Natural killer cell treated with Interleukin-12 subunit alpha and Interleukin-12 subunit beta and Interleukin-15 and Interleukin-18, amount 100 ng/mL, for 72 hours (primary cell): ENCODE results near the gene NSG1. TPM values are rescaled to one million over a fixed set of nuclear protein-coding genes. Genes with fewer than 3 reads are reported as not detected.

Experiments used
- ATAC-seq, 2 donors: fragments of 150-1000 bp; cut with Tn5 transposase in 1 of 2; sonication (Bioruptor Pico), chemical (Tn5 transposase) in 1 of 2; 2 replicates each; pipeline ENCODE4 v1.10.0; 2021
- DNase-seq: peaks from one replicate; pipeline ENCODE4 v3.0.0; 2022; ENCODE audit warnings: low spot score
- H3K27ac Mint-ChIP-seq, 2 donors: 1 replicate in 1 of 2; 2 replicates in 1 of 2; pipeline ENCODE4 v1.8.0; 2022; ENCODE audit warnings: mixed read lengths in 2 of 2, mild to moderate bottlenecking in 1 of 2, moderate library complexity in 1 of 2
- H3K27me3 Mint-ChIP-seq, 2 donors: 1 replicate in 1 of 2; 2 replicates in 1 of 2; pipeline ENCODE4 v1.8.0; 2022; ENCODE audit warnings: mixed read lengths in 2 of 2
- H3K36me3 Mint-ChIP-seq: one replicate; pipeline ENCODE4 v1.8.0; 2022; ENCODE audit warnings: mixed read lengths
- H3K4me1 Mint-ChIP-seq, 2 donors: 1 replicate in 1 of 2; 2 replicates in 1 of 2; pipeline ENCODE4 v1.8.0; 2022; ENCODE audit warnings: low read depth in 2 of 2, mixed read lengths in 2 of 2, mild to moderate bottlenecking in 1 of 2
- H3K4me3 Mint-ChIP-seq: one replicate; pipeline ENCODE4 v1.8.0; 2022; ENCODE audit warnings: mixed read lengths
- H3K9me3 Mint-ChIP-seq: 2 replicates; pipeline ENCODE4 v1.8.0; 2022; ENCODE audit warnings: mixed read lengths
- total RNA-seq, 2 donors: library from RNA; stranded (reverse); gene quantifications; one replicate each; pipeline ENCODE4 v1.2.3, GENCODE V29; 2022

The NSG1 gene
- total RNA-seq, 2 donors from 2014 or later: 0.38 TPM; not detected in 1

- Mint-ChIP-seq H3K27me3 (no peaks in the 10 kb centered on the region), H3K4me3 (no peak overlapping the region), H3K9me3 (no peaks in the 10 kb centered on the region), H3K36me3 (no peaks in the 10 kb centered on the region), H3K4me1 (peaks cover 0 to 2% of the 10 kb centered on the region in 2 donors), H3K27ac (no peak overlapping the region)
- no peak for DNase-seq
- ATAC-seq: no peak
These were observed 45.6 kb downstream of the NSG1 start for GRCh38 chr4:4432341-4433125.

DNA sequence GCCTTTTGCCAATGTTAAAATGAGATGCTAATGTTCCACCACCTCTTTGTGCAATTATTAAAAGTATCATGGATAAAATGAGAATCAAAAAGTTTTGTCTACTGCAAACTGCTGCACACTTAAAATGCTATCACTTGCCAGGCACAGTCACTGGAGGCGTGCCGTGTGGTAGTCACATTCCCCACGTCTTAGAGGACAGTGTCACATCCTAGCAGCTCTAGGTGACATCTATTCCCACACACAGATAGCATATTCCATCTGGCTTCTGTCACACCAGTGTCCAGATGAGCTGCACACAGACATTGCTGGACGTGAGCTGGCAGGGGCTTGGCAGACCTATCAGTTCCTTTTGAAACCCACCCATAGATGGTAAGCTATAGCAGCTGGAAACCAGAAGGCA, 47.0 kb downstream of the NSG1 start:
- Mint-ChIP-seq H3K9me3 (no peaks in the 10 kb centered on the region), H3K27ac (no peak overlapping the region), H3K4me3 (no peak overlapping the region), H3K36me3 (no peaks in the 10 kb centered on the region), H3K27me3 (no peaks in the 10 kb centered on the region), H3K4me1 (peaks cover 0 to 2% of the 10 kb centered on the region in 2 donors)
- ATAC-seq (no peak), DNase-seq (no peak)

DNA sequence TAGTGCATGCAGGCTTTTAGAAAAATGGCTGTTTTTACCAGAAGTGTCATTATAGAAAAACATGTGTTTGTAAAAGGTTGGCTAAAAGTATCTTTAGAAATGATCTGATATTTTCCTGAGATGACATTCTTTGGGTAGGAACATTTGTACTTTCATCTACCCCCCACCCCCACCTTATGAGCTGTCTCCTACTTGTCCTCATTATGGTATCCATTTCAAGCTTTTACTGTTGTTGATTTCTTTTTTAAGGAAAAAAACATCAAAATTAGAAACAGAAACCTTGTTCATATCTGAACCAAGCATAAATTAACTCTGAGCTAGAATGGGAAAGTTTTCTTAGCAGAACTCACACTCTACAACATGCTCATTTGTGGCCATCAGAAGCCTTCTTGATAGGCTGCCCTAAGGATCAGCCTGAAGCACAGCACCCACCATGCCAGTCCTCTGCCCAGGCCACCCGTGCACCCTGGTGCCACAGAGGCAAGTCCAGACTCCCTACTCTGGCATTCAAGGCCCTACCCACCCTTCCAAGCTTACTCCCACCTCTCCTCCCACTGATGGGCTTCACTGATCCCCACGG, 49.4 kb downstream of the NSG1 start:
- ATAC-seq (no peak), DNase-seq (no peak)
- H3K9me3 Mint-ChIP-seq: no peaks in the 10 kb centered on the region
- H3K36me3 Mint-ChIP-seq: no peaks in the 10 kb centered on the region
- H3K27me3 Mint-ChIP-seq: no peaks in the 10 kb centered on the region
- no peaks in the 10 kb centered on the region for H3K4me1 Mint-ChIP-seq
- H3K27ac Mint-ChIP-seq: no peak overlapping the region
- H3K4me3 Mint-ChIP-seq: no peak overlapping the region

DNA sequence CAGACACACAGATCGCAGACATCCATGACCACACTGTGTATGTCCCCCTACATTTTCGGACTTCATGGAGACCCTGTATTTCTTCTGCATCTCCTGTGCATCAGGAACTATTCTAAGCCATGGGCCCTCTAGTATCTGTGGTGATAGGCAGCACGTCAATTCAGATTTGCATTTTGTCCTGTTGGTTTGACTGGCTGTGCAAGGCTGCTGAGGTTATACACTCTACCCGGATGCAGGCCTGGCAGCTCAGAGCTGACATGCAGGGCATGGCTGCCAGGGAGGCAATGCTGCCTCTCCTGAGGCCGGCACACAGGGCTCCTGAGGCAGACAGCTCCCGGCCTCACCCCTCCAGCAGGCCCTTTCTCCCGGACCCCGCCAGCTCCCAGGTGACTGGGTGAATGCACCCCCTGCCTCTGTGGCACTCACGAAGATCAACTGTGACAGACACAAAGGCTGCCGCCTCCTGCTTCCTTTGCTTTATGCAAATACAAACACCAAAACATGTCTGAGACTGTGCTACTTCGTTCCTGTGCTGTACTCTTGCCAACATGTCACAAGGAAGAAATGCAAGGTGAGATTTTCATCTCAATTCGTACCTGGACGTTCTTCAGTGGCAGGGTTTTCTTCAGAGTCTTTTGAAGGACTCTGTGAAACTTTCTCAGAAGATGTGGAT, 51.0 kb downstream of the NSG1 start:
- H3K4me3 Mint-ChIP-seq: no peak overlapping the region
- no peaks in the 10 kb centered on the region for H3K4me1 Mint-ChIP-seq
- ATAC-seq (no peak), DNase-seq (no peak)
- no peak overlapping the region for H3K27ac Mint-ChIP-seq
- H3K9me3 Mint-ChIP-seq: no peaks in the 10 kb centered on the region
- no peaks in the 10 kb centered on the region for H3K27me3 Mint-ChIP-seq
- H3K36me3 Mint-ChIP-seq: no peaks in the 10 kb centered on the region

- Mint-ChIP-seq H3K36me3 (no peaks in the 10 kb centered on the region), H3K4me3 (no peak overlapping the region)
These were observed 52.0 kb downstream of the NSG1 start for GRCh38 chr4:4438891-4439290.

DNA sequence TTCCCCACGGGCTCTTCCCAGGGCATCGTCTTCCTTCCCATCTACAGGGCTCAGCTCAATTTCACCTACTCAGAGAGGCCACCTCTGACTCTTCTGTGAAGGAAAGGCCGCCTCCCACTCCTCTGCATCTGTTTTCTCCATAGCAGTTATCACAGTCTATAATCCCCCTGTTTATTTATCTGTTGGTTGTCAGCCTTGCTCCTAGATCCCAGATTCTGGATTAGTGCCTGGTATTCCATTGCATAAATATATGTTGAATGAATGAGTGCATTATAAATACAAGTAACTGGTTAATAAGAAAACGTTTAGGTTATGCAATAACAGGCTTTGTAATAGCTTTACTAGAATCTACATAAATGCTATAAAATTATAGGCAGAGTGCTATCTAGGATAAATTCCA, 52.9 kb downstream of the NSG1 start:
- ATAC-seq (no peak), DNase-seq (no peak)
- no peak overlapping the region for H3K4me3 Mint-ChIP-seq
- no peaks in the 10 kb centered on the region for H3K4me1 Mint-ChIP-seq
- H3K9me3 Mint-ChIP-seq: no peaks in the 10 kb centered on the region
- H3K27ac Mint-ChIP-seq: no peak overlapping the region
- H3K27me3 Mint-ChIP-seq: no peaks in the 10 kb centered on the region
- no peaks in the 10 kb centered on the region for H3K36me3 Mint-ChIP-seq

More at GRCh38 chr4:4438891-4439290, 52.0 kb downstream of the NSG1 start:
- Mint-ChIP-seq H3K27ac (no peak overlapping the region), H3K9me3 (no peaks in the 10 kb centered on the region), H3K27me3 (no peaks in the 10 kb centered on the region), H3K4me1 (no peaks in the 10 kb centered on the region)
- DNase-seq (no peak), ATAC-seq (peak in 1 of 2 donors; percentile 24)

DNA sequence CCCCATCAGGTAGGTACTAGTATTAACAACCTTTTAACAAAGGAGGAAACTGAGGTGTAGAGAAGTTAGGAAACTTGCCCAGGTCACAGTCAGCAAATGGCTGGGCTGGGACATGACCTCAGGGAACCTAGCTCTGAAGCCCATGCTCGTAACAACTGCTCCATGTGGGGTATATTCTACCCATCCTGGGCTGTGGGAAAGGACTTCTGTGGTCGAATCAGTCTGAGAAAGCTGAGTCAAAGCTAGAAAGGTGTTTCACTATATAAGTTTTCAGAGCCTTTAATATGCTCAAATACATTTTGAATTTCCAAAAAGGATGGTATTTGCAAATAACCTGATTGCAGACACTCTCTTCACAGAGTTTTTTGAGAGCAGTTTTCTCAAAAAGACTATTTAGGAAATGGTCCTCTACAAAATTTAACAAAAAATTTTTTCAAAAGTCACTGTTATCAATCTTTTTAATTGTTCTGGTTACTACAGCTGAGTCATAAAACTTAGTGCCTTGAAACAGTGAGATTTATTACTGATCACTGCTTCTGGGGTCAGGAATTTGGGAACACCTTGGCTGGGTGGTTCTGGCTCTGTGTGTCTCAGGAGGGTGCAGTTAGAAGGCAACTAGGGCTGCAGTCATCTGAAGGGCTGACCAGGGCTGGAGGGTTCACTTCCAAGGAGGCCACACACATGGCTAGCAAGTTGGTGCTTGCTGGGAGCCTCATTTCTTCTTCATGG, 53.6 kb downstream of the NSG1 start:
- no peak for DNase-seq
- no peak overlapping the region for H3K27ac Mint-ChIP-seq
- no peaks in the 10 kb centered on the region for H3K36me3 Mint-ChIP-seq
- peak in 1 of 2 donors; percentile 61 for ATAC-seq
- H3K9me3 Mint-ChIP-seq: no peaks in the 10 kb centered on the region
- H3K4me1 Mint-ChIP-seq: no peaks in the 10 kb centered on the region
- H3K27me3 Mint-ChIP-seq: no peaks in the 10 kb centered on the region
- H3K4me3 Mint-ChIP-seq: no peak overlapping the region

DNA sequence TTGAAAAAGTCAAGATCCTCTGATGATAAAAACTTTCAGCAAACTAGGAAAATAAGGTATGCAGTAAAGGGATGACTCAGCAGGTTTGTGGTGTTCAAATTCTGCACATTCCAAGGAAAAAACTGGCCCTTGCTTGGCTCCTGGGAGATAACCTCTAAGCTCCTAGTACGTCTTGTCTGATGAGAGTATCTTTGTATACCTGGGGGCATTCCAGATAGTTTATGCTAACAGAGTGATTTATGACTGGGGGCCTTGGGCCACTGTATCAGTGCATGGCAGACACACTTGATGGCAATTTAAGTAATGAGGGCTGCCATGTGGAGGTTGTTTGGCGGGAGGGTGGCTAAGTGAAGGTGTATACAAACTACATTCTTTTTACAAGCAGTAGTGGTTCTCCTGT, 56.9 kb downstream of the NSG1 start:
- Mint-ChIP-seq H3K4me1 (peaks cover 0 to 9% of the 10 kb centered on the region in 2 donors), H3K36me3 (no peaks in the 10 kb centered on the region), H3K27ac (no peak overlapping the region), H3K27me3 (no peaks in the 10 kb centered on the region), H3K9me3 (no peaks in the 10 kb centered on the region), H3K4me3 (no peak overlapping the region)
- no peak for ATAC-seq
- no peak for DNase-seq

GRCh38 chr4:4446434-4446833, 59.5 kb downstream of the NSG1 start:
- peaks cover 0 to 9% of the 10 kb centered on the region in 2 donors for H3K4me1 Mint-ChIP-seq
- no peaks in the 10 kb centered on the region for H3K36me3 Mint-ChIP-seq
- no peaks in the 10 kb centered on the region for H3K9me3 Mint-ChIP-seq
- DNase-seq: no peak
- H3K4me3 Mint-ChIP-seq: no peak overlapping the region
- peak in 1 of 2 donors; percentile 54 for ATAC-seq
- H3K27me3 Mint-ChIP-seq: no peaks in the 10 kb centered on the region
- H3K27ac Mint-ChIP-seq: no peak overlapping the region

DNA sequence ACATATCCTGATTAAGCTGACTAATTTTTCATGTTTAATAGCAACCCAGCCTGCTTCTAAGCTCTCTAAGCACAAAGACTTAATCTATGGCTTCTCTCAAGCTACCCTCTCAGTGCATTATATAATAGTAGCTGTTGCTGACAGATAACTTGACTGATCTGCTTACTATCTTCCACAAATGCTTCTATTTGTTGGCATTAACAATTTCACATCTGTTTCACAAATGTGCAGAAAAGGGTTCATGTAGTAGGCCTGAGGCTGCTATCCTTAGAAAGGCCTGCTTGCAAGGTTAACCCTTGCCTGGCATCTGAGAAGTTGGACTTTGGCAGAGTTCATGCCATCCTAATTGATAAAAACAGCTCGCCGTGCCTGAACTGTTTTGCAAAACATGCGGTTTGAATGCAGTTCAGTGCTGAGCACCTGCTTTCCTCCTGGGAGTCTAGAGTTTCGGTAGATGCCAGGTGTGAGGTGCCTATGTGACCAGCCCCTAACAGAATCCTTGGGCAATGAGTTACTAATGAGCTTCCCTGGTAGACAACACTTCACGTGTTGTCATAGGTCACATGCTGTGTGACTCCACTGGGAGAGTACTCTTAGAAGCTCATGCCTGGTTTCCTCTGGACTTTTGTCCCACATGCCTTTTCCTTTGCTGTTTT, 68.4 kb downstream of the NSG1 start:
- Mint-ChIP-seq H3K9me3 (no peaks in the 10 kb centered on the region), H3K36me3 (peaks cover 13% of the 10 kb centered on the region), H3K4me3 (no peak overlapping the region), H3K4me1 (no peaks in the 10 kb centered on the region), H3K27ac (no peak overlapping the region), H3K27me3 (no peaks in the 10 kb centered on the region)
- no peak for DNase-seq
- ATAC-seq: no peak

GRCh38 chr4:4456351-4456750, 69.4 kb downstream of the NSG1 start:
- H3K9me3 Mint-ChIP-seq: no peaks in the 10 kb centered on the region
- H3K27me3 Mint-ChIP-seq: no peaks in the 10 kb centered on the region
- no peak overlapping the region for H3K4me3 Mint-ChIP-seq
- peaks cover 13% of the 10 kb centered on the region for H3K36me3 Mint-ChIP-seq
- H3K4me1 Mint-ChIP-seq: peaks cover 0 to under 1% of the 10 kb centered on the region in 2 donors
- no peak overlapping the region for H3K27ac Mint-ChIP-seq
- no peak for ATAC-seq
- no peak for DNase-seq

DNA sequence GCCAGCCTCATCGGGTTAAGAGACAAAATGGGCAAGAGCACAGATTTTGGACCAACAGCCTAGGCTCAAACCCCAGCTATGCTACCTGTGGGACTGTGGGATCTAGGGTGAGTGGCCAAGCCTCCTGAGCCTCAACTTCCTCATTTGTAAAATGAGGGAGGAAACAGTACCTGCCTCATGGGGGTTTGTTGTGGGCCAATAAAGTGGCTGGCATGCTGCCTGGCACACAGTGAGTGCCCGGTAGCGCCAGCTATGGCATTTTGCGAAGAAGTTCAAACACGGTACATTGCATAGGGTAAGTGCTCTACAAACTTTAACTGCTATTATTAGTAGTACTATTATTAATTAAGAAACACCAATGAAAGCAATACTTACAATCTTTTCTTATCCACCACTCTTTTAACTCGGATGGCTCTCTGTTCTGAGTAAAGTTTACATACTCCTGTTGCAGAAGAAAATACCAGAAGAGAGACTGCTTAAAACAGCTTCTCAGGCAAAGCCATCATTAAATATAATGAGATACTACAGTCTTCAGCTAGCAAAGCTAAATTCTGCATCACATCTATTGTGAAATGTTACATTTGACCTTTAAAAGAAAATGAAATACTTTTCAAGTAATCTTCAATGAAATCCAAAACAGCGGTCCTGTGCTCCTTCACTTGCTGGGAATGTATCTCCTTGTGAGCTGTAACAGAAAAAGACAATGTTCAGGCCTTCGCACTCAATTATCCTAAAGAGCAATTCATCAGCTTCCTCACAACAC, 70.1 kb downstream of the NSG1 start:
- no peak overlapping the region for H3K27ac Mint-ChIP-seq
- DNase-seq: no peak
- no peaks in the 10 kb centered on the region for H3K9me3 Mint-ChIP-seq
- peaks cover 13% of the 10 kb centered on the region for H3K36me3 Mint-ChIP-seq
- H3K4me3 Mint-ChIP-seq: no peak overlapping the region
- H3K27me3 Mint-ChIP-seq: no peaks in the 10 kb centered on the region
- peaks cover 6 to 7% of the 10 kb centered on the region in 2 donors for H3K4me1 Mint-ChIP-seq
- ATAC-seq: no peak
